B cell (primary cell): ENCODE data around the gene UBR4.

Experiments used
- EZH2 ChIP-seq: IDR thresholded peaks from 2 replicates; pipeline ENCODE4 v1.6.1; 2012; ENCODE audit warnings: borderline replicate concordance, low read depth, mild to moderate bottlenecking, moderate library complexity, low read length; ENCODE audit not compliant: insufficient read depth, poor library complexity, severe bottlenecking
- TF ChIP-seq, protein P1 (sequence below): fragments of 200-600 bp; IDR thresholded peaks from one replicate; pipeline ENCODE4 v1.8.0; 2022; ENCODE audit warnings: antibody characterized with exemption, mild to moderate bottlenecking

DNA sequence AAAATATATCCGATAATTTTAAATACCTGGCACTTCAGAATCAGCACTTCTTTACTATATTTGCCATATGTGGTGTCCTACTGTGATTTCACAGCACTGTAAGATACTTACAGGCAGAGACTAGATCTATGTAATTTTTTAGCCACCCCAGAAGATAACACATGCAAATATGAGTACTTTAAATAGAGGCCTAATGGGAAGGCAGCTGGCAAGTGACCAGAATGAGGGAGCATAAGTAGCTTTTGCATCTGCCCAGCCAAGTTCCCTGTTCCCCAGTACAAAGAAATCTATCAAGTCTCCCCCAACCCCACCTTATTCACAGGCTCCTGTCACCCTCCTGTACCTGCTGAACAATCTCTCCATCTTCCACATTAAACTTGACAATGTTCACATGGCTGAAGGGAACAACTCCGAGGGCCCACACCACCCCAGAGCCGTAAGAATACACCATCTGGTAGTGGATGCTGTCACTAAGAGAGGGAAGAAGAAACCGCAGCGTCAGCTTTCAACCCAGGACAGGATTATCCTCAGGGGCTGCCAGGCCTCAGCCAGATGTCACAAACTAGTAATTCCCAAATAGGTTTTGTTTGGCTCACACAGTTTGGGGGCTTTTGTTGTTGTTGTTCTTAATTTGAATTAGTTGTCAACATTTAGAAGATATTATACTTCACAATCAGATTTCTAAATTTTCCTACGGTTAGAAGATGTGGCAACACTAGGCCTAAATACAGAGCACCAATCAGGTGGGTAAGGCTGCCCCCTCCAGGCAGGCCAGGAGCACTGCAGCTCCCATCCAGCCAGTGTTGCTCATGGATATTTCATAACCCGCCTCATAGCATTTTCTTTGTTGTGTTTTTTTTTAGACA, 30.8 kb upstream of the UBR4 start:
- no peak for TF ChIP-seq EZH2
- TF ChIP-seq, protein P1, sequence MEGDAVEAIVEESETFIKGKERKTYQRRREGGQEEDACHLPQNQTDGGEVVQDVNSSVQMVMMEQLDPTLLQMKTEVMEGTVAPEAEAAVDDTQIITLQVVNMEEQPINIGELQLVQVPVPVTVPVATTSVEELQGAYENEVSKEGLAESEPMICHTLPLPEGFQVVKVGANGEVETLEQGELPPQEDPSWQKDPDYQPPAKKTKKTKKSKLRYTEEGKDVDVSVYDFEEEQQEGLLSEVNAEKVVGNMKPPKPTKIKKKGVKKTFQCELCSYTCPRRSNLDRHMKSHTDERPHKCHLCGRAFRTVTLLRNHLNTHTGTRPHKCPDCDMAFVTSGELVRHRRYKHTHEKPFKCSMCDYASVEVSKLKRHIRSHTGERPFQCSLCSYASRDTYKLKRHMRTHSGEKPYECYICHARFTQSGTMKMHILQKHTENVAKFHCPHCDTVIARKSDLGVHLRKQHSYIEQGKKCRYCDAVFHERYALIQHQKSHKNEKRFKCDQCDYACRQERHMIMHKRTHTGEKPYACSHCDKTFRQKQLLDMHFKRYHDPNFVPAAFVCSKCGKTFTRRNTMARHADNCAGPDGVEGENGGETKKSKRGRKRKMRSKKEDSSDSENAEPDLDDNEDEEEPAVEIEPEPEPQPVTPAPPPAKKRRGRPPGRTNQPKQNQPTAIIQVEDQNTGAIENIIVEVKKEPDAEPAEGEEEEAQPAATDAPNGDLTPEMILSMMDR = peak; percentile 95
